Gastrocnemius medialis (tissue), 4 donors: Measurements from ENCODE around the gene ACSL5. TPM values are rescaled to one million over a fixed set of nuclear protein-coding genes. Genes with fewer than 3 reads are reported as not detected.

ENCODE experiments used
- ATAC-seq, 2 donors: fragments of 150-250 bp; one replicate each; pipeline ENCODE4 v1.9.1; 2016
- DNase-seq, 2 donors: peaks; one replicate each; pipeline ENCODE4 v3.0.0-alpha.2; 2019
- H3K27ac ChIP-seq, 4 donors: fragments of 200-600 bp; sonication (generic); 1 replicate in 1 of 4; 2 replicates in 3 of 4; pipeline ENCODE4 v1.5.1; 2016 to 2018; ENCODE audit warnings: mild to moderate bottlenecking in 2 of 4, moderate library complexity in 1 of 4
- H3K27me3 ChIP-seq, 3 donors: fragments of 200-600 bp; sonication (generic) in 2 of 3; 1 replicate in 1 of 3; 2 replicates in 2 of 3; pipeline versions ENCODE4 v1.5.1 to v1.6.0; 2016 to 2019; ENCODE audit warnings: mild to moderate bottlenecking in 1 of 3, moderate library complexity in 1 of 3
- H3K36me3 ChIP-seq, 2 donors: fragments of 200-600 bp; sonication (generic) in 1 of 2; one replicate each; pipeline ENCODE4 v1.5.1; 2017 to 2018
- H3K4me1 ChIP-seq, 2 donors: fragments of 200-600 bp; sonication (generic) in 1 of 2; one replicate each; pipeline ENCODE4 v1.5.1; 2016 to 2017; ENCODE audit warnings: mild to moderate bottlenecking in 2 of 2
- H3K4me3 ChIP-seq, 4 donors: fragments of 200-600 bp; sonication (generic) in 3 of 4; 1 replicate in 1 of 4; 2 replicates in 3 of 4; pipeline ENCODE4 v1.5.1; 2016 to 2019; ENCODE audit warnings: mild to moderate bottlenecking in 2 of 4
- H3K9me3 ChIP-seq, 3 donors: fragments of 200-600 bp; sonication (generic) in 2 of 3; 1 replicate in 1 of 3; 2 replicates in 2 of 3; pipeline ENCODE4 v1.5.1; 2016 to 2019
- CTCF ChIP-seq, 5 experiments: fragments of 450-650 bp in 3 of 5; fragments of 200-600 bp in 2 of 5; sonication (generic) in 2 of 5; IDR thresholded peaks in 4 of 5; conservative IDR thresholded peaks in 1 of 5; 1 replicate in 4 of 5; 2 replicates in 1 of 5; pipeline ENCODE4 v1.5.1; 2016 to 2019; ENCODE audit warnings: antibody characterized with exemption in 5 of 5, mild to moderate bottlenecking in 3 of 5, moderate library complexity in 3 of 5
- POLR2A ChIP-seq, 2 donors: fragments of 450-650 bp; IDR thresholded peaks; one replicate each; pipeline ENCODE4 v1.6.1; 2017; ENCODE audit warnings: antibody characterized with exemption in 2 of 2, mild to moderate bottlenecking in 2 of 2, moderate library complexity in 2 of 2
- in situ Hi-C, 4 donors: fragments of 200-750 bp; cut with MboI; loops; one replicate each; pipeline versions ENCODE4 v1.15.0 to v1.8.0; 2017; ENCODE audit warnings: low sequenced_read_pairs in 4 of 4
- intact Hi-C: fragments of 100-400 bp; cut with DNase I; formaldehyde crosslinking; loops from one replicate; pipeline ENCODE4 v1.15.1; 2023; ENCODE audit warnings: low total_unique reads
- total RNA-seq, 4 donors: library from RNA; depleted of rRNA; stranded (reverse); fragments of >200 nt; gene quantifications; one replicate each; pipeline versions ENCODE4 v1.1.0 to v1.2.3, GENCODE V29; 2016

ACSL5 gene
- total RNA-seq, 4 donors from 2014 or later = 2.2 to 4.1 (median 3.1) TPM

DNA sequence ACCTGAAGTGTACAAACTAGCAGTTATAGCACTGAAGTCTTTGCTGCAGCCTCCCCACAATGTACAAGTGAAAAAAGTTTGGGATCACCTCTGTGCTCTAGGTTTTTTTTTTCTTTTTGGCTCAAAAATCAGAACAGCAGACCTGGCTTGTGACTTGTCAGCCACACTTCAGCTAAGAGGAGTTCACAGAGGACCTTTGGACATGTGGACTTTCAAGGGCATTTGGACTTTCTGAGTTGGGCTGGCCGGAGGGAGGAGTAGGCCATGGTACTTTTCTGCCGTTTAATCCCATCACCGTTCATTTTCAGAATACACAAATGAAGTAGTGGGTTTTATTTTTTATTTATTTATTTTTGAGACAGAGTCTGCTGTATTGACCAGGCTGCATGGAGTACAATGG, 21.9 kb upstream of the ACSL5 start:
- H3K27me3 ChIP-seq = no peaks in the 10 kb centered on the region
- no peaks in the 10 kb centered on the region for H3K36me3 ChIP-seq
- H3K9me3 ChIP-seq = no peaks in the 10 kb centered on the region
- no peak overlapping the region for H3K4me3 ChIP-seq
- no peaks in the 10 kb centered on the region for H3K4me1 ChIP-seq
- no peak for ATAC-seq
- no peak for TF ChIP-seq POLR2A (IDR thresholded peaks at IDR 0.05)
- no peak for TF ChIP-seq CTCF (IDR thresholded peaks at IDR 0.05 in 4 of 5, conservative IDR thresholded peaks at IDR 0.05 in 1 of 5)
- in situ Hi-C loops = no loop called here
- intact Hi-C loops = no loop called here
- DNase-seq = no peak
- no peak overlapping the region for H3K27ac ChIP-seq

DNA sequence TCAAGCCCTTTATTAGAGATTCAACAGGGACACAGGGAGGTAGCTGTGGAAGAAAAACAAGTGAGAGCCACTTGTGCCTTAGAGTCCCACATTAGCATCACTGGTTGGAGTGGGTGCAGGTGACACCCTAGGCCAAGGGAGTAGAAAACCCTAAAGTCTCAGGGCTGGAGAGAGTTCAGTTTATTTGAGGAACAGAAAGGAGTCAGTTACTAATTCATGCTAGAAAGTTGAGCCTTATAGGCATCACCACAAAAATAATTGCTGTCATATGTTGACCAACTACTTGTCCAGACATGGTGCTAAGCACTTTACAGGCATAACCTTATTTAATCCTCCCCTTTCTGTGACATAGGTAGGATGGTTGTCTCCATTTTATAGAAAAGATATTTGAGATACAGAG, 20.9 kb upstream of the ACSL5 start:
- Histone ChIP-seq H3K4me3 (no peak overlapping the region), H3K27ac (no peak overlapping the region), H3K36me3 (no peaks in the 10 kb centered on the region), H3K4me1 (no peaks in the 10 kb centered on the region), H3K27me3 (no peaks in the 10 kb centered on the region), H3K9me3 (no peaks in the 10 kb centered on the region)
- intact Hi-C loops (no loop called here), in situ Hi-C loops (no loop called here)
- ATAC-seq = no peak
- no peak for TF ChIP-seq CTCF (IDR thresholded peaks at IDR 0.05 in 4 of 5, conservative IDR thresholded peaks at IDR 0.05 in 1 of 5)
- TF ChIP-seq POLR2A (IDR thresholded peaks at IDR 0.05) = no peak
- DNase-seq = no peak

DNA sequence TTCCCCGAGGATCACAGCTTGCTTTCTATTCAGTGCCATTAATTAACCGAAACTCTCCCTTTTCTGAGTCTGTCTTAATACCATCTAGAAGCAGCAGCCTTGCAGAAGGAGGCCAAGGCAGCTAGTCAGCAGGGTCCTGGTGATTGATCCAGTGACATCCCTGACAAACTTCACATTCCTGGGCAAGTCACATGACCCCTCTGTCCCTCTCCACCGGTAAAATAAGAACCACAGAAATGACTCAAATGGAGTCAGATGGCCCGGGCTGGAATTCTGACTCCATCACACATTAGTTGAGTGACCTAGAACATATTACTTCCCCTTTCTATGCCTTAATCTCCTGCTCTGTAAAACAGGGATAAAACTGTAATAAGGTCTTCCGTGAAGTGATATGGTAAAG, 17.2 kb upstream of the ACSL5 start:
- DNase-seq (no peak), ATAC-seq (no peak)
- in situ Hi-C loops (no loop called here), intact Hi-C loops (no loop called here)
- Histone ChIP-seq H3K9me3 (no peaks in the 10 kb centered on the region), H3K27ac (no peak overlapping the region), H3K4me3 (no peak overlapping the region), H3K27me3 (no peaks in the 10 kb centered on the region), H3K36me3 (no peaks in the 10 kb centered on the region), H3K4me1 (peaks cover 7 to 15% of the 10 kb centered on the region in 2 donors)
- TF ChIP-seq POLR2A (IDR thresholded peaks at IDR 0.05) = no peak
- no peak for TF ChIP-seq CTCF (IDR thresholded peaks at IDR 0.05 in 4 of 5, conservative IDR thresholded peaks at IDR 0.05 in 1 of 5)

DNA sequence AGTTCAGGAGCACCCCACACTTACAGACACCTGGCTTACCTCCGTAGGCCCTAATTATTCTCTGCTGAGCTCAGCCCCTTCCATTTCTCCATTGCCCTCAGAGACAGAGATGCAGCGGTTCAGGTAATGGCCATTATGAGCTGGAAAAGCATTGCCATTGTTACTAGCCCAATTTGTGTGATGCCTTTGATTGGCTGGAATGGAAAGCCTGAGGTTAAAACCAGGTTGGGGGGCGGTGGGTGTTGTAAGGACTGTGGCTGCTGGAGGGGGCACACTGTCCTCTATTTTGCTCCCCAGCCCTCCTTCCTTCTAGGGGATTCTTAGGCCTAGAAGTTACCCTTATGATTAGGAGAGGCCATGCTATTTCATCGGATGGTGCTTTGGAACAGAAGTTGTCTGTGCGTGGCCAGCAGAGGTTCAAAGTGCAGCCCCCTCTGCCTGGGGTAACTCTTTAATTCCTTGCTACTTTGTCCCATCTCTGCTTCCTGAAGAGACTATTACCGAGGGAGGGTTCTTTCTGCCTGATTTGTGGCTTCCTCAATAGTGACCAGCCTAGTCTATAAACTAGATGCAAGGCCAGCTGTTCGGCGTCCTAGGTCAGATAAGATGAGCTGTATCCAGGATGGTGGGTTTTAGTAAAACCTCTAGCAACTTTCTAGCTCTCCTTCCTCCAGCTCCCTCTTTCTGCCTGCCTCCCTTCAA, 14.2 kb upstream of the ACSL5 start:
- H3K27ac ChIP-seq = peak overlapping the region; percentile 60 to 75 (median 66)
- in situ Hi-C loops (no loop called here), intact Hi-C loops (no loop called here)
- no peaks in the 10 kb centered on the region for H3K27me3 ChIP-seq
- DNase-seq (no peak), ATAC-seq (no peak)
- H3K9me3 ChIP-seq = no peaks in the 10 kb centered on the region
- no peak overlapping the region for H3K4me3 ChIP-seq
- peaks cover 22 to 30% of the 10 kb centered on the region in 2 donors for H3K4me1 ChIP-seq
- no peak for TF ChIP-seq CTCF (IDR thresholded peaks at IDR 0.05 in 4 of 5, conservative IDR thresholded peaks at IDR 0.05 in 1 of 5)
- TF ChIP-seq POLR2A (IDR thresholded peaks at IDR 0.05) = no peak
- no peaks in the 10 kb centered on the region for H3K36me3 ChIP-seq
